AG04450 (cell line): Measurements from ENCODE around the gene AATF. TPM values are rescaled to one million over a fixed set of nuclear protein-coding genes. Genes with fewer than 3 reads are reported as not detected.

Source experiments
- CTCF ChIA-PET: fragments of 300-600, 350-600 bp; formaldehyde crosslinking; extraction: SDS; loops from one replicate; lab custom pipeline; 2022; ENCODE audit warnings: antibody characterized with exemption, inconsistent platforms; lab: Charles Lee
- POLR2A ChIA-PET: fragments of 350-600 bp; formaldehyde crosslinking; extraction: SDS; loops from one replicate; lab custom pipeline; 2021; ENCODE audit warnings: antibody characterized with exemption, inconsistent platforms; lab: Yijun Ruan, JAX
- DNase-seq: peaks from one replicate; pipeline ENCODE4 v3.0.0-alpha.2; 2011; ENCODE audit warnings: low read depth, low spot score
- H3K27ac ChIP-seq: one replicate; pipeline ENCODE4 v1.5.1; 2012; ENCODE audit warnings: low read depth, low read length, control low read depth
- H3K27me3 ChIP-seq: one replicate; pipeline ENCODE4 v1.6.0; 2012; ENCODE audit warnings: low read length; ENCODE audit not compliant: control insufficient read depth, insufficient read depth
- H3K4me3 ChIP-seq: 2 replicates; pipeline ENCODE4 v1.5.1; 2011; ENCODE audit warnings: mild to moderate bottlenecking, low read depth, low read length, control low read depth
- H3K9me3 ChIP-seq: 2 replicates; pipeline ENCODE4 v1.5.1; 2012; ENCODE audit warnings: low read length; ENCODE audit not compliant: control insufficient read depth, insufficient read depth
- CTCF ChIP-seq: IDR thresholded peaks from 2 replicates; pipeline ENCODE4 v1.5.1; 2011; ENCODE audit warnings: low read depth, low read length, control low read depth, inconsistent platforms
- polyA plus RNA-seq: library from polyadenylated mRNA; depleted of rRNA; stranded (reverse); fragments of >200 nt; gene quantifications from 2 replicates; pipeline ENCODE4 v1.2.3, GENCODE V29; 2011

The AATF gene
- polyA plus RNA-seq, 1 experiment, result 16.6 TPM

GRCh38 chr17:36935671-36936454 lies 12.9 kb upstream of the AATF start:
- Histone ChIP-seq H3K27me3 (peaks cover 98% of the 10 kb centered on the region), H3K4me3 (no peak overlapping the region), H3K27ac (no peak overlapping the region), H3K9me3 (peaks cover 28% of the 10 kb centered on the region; the same call in 1 of the 2 replicates)
- ChIA-PET CTCF (no interaction called here), POLR2A (no interaction called here)
- DNase-seq, result no peak
- TF ChIP-seq CTCF, result no peak

- H3K4me3 ChIP-seq, result no peak overlapping the region
- no peak for DNase-seq
- ChIA-PET CTCF (interaction anchor here (0.7 kb wide), 1 partner anchor 237 kb away, joined by 3 read pairs; no protein-coding TSS in a partner anchor), POLR2A (no interaction called here)
- H3K27me3 ChIP-seq, result peaks cover 98% of the 10 kb centered on the region
- H3K9me3 ChIP-seq, result peaks cover 28% of the 10 kb centered on the region; the same call in 1 of the 2 replicates
- no peak for TF ChIP-seq CTCF
- H3K27ac ChIP-seq, result no peak overlapping the region
Measured at GRCh38 chr17:36936455-36937000, 12.2 kb upstream of the AATF start.

- POLR2A ChIA-PET, result no interaction called here
- TF ChIP-seq CTCF, result no peak
- H3K4me3 ChIP-seq, result no peak within 1 kb of the TSS
- H3K27ac ChIP-seq, result no peak within 1 kb of the TSS
- CTCF ChIA-PET, result interaction anchor here (0.5 to 0.7 kb wide), 2 partner anchors 236 to 333 kb away, joined by 3 read pairs; no protein-coding TSS in a partner anchor
- peaks cover 98% of the 10 kb centered on the region for H3K27me3 ChIP-seq
- no peak for DNase-seq
- peaks cover 32% of the 10 kb centered on the region; the same call in 1 of the 2 replicates for H3K9me3 ChIP-seq
Measured at GRCh38 chr17:36937001-36937958, 11.5 kb upstream of the AATF start, which contains the start of gene LHX1. LHX1 (plus strand) TSS chr17:36937475; CDS start chr17:36938198, 723 bp downstream.

- H3K4me3 ChIP-seq, result no peak overlapping the region
- no peak for DNase-seq
- H3K9me3 ChIP-seq, result peaks cover 39% of the 10 kb centered on the region; the same call in 1 of the 2 replicates
- peaks cover 98% of the 10 kb centered on the region for H3K27me3 ChIP-seq
- ChIA-PET POLR2A (interaction anchor here (1.7 kb wide), 1 partner anchor 11 kb away, joined by 5 read pairs; the partner anchor contains the start of gene AATF), CTCF (interaction anchor here (0.5 to 0.9 kb wide), 2 partner anchors 302 to 334 kb away, joined by 3 read pairs; no protein-coding TSS in a partner anchor)
- TF ChIP-seq CTCF, result no peak
- no peak overlapping the region for H3K27ac ChIP-seq
Measured at GRCh38 chr17:36937959-36938565, 10.7 kb upstream of the AATF start.
